ENCODE data around the gene PRKACA. TPM values are rescaled to one million over a fixed set of nuclear protein-coding genes. Genes with fewer than 3 reads are reported as not detected.
A peak's percentile ranks its signal among the peaks of the same experiment; 100 is the strongest.

PRKACA gene
- 76.7 TPM for polyA plus RNA-seq (2013, experiment 1 of 4)
- polyA plus RNA-seq (2013, experiment 2 of 4), result 73.7 TPM
- polyA plus RNA-seq (2013, experiment 3 of 4), result 55.8 TPM
- polyA plus RNA-seq (2013, experiment 4 of 4), result 62.3 TPM

DNA sequence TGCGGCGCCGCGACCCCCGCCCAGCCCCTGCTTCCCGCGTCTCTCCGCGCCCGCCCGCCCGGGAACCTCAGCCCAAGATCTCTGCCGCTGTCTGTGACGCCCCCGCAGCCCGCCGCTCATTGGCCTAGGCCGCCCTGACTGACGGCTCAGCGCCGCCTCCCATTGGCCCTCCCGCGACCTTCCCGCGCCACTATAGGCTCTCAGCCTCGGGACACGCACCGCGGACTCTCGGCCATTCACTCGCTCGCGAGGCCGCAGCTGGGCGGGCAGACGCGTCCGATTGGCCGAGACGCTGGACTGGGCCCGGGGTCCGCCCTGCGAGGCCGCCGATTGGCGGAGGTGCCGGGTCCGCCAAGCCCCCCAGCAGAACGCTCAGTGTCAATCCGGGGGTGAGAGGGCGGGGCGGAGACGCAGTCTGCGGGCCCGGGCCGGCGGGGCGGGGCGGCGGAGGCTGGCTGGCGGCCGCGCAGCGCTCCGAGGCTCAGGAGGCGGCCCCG is at the start of gene PRKACA:
TSS of gene PRKACA (minus strand) at position 95 of the 497 bp plus-strand sequence. CDS start 215 bp downstream, outside the sequence.
- 0% methylated on average over 67 of the region's 67 CpGs for WGBS, 2 experiments

DNA sequence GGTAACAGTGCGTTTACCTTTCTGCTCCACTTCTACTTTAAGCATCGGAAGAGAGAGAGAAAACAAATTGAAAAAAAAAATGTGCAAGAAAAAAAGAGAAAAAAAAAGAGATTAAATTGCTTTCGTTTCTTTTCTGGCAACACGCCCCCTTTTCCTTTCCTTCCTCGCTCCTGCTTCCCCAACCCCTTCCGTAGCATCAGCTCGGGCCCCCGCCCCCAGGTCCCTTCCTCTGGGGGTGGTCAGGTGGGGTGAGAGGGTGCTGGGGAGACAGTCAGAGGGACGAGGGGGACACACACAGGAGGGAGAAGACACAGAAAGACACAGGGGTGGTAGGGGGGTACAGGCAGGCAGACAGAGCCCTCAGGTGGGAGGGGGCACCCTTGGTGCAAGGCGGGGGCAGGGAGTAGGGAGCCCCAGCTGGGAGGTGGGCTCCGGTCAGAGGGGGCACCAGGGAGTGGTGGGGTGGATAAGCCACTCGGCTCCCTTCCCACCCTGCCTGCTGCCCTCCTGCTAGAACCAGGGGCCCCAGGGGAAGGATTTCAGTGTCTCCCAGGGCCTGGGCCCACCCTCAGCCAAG is 49.5 kb upstream of the PRKACA start:
- Histone ChIP-seq H3K4me1 (ENCODE audit: control insufficient read depth, insufficient read depth, low read length) (peaks cover 36% of the 10 kb centered on the region), H3K27me3 (ENCODE audit: control insufficient read depth, insufficient read depth, low read length, poor library complexity, severe bottlenecking) (no peaks in the 10 kb centered on the region), H3K27ac (ENCODE audit: insufficient read depth, low read depth, low read length, poor library complexity, severe bottlenecking) (no peak overlapping the region), H3K36me3 (ENCODE audit: control insufficient read depth, insufficient read depth, low read length) (peaks cover 31% of the 10 kb centered on the region), H3K4me3 (ENCODE audit: insufficient read depth, low read depth, low read length) (no peak overlapping the region), H3K9me3 (ENCODE audit: control insufficient read depth, low read length) (no peaks in the 10 kb centered on the region)
- WGBS, 2 experiments, result 82 to 91% methylated on average over 10 to 11 of the region's 12 CpGs

More for the DNA sequence above, at the start of gene PRKACA:
- H3K27ac ChIP-seq (ENCODE audit: insufficient read depth, low read depth, low read length, poor library complexity, severe bottlenecking), result peak within 1 kb of the TSS; percentile 96
- peaks cover 10% of the 10 kb centered on the region for H3K36me3 ChIP-seq (ENCODE audit: control insufficient read depth, insufficient read depth, low read length)
- H3K4me3 ChIP-seq (ENCODE audit: insufficient read depth, low read depth, low read length), result peak within 1 kb of the TSS; percentile 81
- H3K4me1 ChIP-seq (ENCODE audit: control insufficient read depth, insufficient read depth, low read length), result peaks cover 36% of the 10 kb centered on the region
- H3K27me3 ChIP-seq (ENCODE audit: control insufficient read depth, insufficient read depth, low read length, poor library complexity, severe bottlenecking), result no peaks in the 10 kb centered on the region
- no peaks in the 10 kb centered on the region for H3K9me3 ChIP-seq (ENCODE audit: control insufficient read depth, low read length)

DNA sequence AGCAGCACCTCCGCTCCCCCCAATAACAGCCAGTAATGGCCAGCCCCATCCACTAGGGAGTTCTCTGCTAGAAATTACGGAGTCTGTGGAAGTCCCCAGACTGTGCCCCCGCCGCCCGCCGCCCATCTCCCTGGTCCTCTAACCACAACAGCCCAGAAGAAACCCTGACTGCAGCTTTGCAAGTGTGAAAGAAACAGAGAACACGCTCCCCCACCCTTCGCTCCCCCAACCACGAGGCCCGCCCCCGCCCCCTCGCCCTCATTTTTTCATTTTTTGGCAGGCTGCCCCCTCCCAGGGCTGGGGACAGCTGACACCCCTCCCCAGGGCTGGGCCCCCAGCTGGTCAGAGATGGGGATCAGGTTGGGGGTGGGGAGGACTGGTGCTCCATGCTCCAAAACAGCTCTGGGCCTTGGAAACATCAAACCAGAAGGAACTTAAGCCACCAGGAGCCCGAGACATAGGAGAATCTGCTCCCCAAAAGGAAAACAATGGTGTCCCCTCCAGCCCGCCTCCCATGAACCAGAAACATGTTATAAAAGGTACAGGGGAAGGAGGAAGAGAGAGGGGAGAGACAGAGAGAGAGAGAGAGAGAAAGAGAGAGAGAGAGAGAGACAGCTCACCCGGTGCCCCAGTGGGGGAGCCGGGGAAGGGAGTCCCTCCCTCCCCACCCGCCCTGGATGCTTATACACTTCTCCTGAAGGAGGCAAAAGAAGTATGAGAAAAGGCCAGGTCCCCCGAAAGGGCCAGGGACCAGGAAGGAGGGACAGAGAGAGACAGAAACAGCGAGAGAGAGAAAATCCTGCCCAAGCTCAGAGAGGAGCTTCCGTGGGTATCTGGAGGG is 48.6 kb upstream of the PRKACA start:
- no peak overlapping the region for H3K27ac ChIP-seq (ENCODE audit: insufficient read depth, low read depth, low read length, poor library complexity, severe bottlenecking)
- H3K9me3 ChIP-seq (ENCODE audit: control insufficient read depth, low read length), result no peaks in the 10 kb centered on the region
- H3K4me1 ChIP-seq (ENCODE audit: control insufficient read depth, insufficient read depth, low read length), result peaks cover 36% of the 10 kb centered on the region
- no peaks in the 10 kb centered on the region for H3K27me3 ChIP-seq (ENCODE audit: control insufficient read depth, insufficient read depth, low read length, poor library complexity, severe bottlenecking)
- peaks cover 23% of the 10 kb centered on the region for H3K36me3 ChIP-seq (ENCODE audit: control insufficient read depth, insufficient read depth, low read length)
- H3K4me3 ChIP-seq (ENCODE audit: insufficient read depth, low read depth, low read length), result no peak overlapping the region
- WGBS, 2 experiments, result 87 to 90% methylated on average over 17 to 20 of the region's 20 CpGs

DNA sequence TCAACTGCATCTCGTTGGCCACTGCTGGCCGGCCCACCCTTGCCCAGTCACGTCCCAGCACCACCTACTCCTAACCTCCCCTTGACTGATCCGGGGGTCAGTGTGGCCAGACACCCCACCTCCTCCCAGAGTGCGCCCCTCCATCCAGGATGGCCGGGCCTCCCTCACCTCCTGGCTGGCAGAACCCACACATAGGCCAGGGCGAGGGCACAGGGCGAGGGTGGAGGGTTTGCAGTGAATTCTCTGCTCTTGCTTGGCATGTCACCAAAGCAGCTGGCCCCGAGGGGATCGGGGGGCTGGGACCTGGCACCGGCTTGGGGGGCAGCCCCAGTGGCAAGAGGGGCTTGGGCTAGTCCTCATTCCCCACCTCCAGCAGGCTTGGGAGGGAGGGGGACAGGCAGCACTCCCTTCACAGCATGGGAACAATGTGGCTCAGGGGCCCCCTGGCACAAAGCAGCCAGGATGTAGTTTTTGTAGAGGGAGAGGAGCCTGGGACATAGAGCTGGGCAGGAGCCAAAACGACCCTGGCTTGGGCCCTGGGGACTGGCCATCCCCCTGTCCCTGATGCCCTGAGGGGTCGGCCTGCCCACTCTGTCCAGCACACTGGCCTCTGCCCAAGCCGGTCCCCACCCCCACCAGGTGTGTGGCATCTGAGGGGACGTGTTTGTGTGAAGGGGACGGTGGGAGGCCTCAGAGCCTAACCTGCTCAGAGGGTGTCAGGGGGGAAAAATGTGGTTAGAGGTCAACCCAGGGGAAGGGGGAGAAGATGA is 47.3 kb upstream of the PRKACA start:
- H3K27me3 ChIP-seq (ENCODE audit: control insufficient read depth, insufficient read depth, low read length, poor library complexity, severe bottlenecking), result no peaks in the 10 kb centered on the region
- no peak overlapping the region for H3K27ac ChIP-seq (ENCODE audit: insufficient read depth, low read depth, low read length, poor library complexity, severe bottlenecking)
- H3K9me3 ChIP-seq (ENCODE audit: control insufficient read depth, low read length), result no peaks in the 10 kb centered on the region
- WGBS, 2 experiments, result 84 to 85% methylated on average over 16 of the region's 16 CpGs
- H3K36me3 ChIP-seq (ENCODE audit: control insufficient read depth, insufficient read depth, low read length), result peaks cover 11% of the 10 kb centered on the region
- no peak overlapping the region for H3K4me3 ChIP-seq (ENCODE audit: insufficient read depth, low read depth, low read length)
- H3K4me1 ChIP-seq (ENCODE audit: control insufficient read depth, insufficient read depth, low read length), result peaks cover 36% of the 10 kb centered on the region

DNA sequence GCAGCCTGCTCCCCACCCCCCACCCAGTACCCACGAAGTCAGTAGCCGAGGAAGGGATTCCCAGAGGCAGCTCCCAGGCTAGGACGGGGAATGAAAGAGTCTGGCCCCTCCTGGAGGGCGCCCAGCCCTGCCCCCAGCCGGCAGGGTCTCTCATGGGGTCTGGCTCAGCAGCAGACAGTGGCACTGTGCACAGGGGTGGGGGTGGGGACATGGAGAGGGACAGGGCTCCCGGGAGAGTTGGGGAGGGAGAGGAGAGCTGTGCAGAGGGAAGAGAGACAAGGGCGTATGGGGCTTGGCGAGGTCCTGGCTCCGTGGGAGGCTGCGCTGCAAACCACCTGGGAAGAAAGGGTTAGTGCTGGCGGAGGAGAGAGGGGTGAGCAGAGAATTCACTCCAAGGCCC is 46.5 kb upstream of the PRKACA start:
- 61 to 62% methylated on average over 11 of the region's 11 CpGs for WGBS, 2 experiments
- H3K36me3 ChIP-seq (ENCODE audit: control insufficient read depth, insufficient read depth, low read length), result peaks cover 7% of the 10 kb centered on the region
- H3K4me1 ChIP-seq (ENCODE audit: control insufficient read depth, insufficient read depth, low read length), result peaks cover 36% of the 10 kb centered on the region
- H3K27me3 ChIP-seq (ENCODE audit: control insufficient read depth, insufficient read depth, low read length, poor library complexity, severe bottlenecking), result no peaks in the 10 kb centered on the region
- H3K9me3 ChIP-seq (ENCODE audit: control insufficient read depth, low read length), result no peaks in the 10 kb centered on the region
- H3K27ac ChIP-seq (ENCODE audit: insufficient read depth, low read depth, low read length, poor library complexity, severe bottlenecking), result no peak overlapping the region
- no peak overlapping the region for H3K4me3 ChIP-seq (ENCODE audit: insufficient read depth, low read depth, low read length)

DNA sequence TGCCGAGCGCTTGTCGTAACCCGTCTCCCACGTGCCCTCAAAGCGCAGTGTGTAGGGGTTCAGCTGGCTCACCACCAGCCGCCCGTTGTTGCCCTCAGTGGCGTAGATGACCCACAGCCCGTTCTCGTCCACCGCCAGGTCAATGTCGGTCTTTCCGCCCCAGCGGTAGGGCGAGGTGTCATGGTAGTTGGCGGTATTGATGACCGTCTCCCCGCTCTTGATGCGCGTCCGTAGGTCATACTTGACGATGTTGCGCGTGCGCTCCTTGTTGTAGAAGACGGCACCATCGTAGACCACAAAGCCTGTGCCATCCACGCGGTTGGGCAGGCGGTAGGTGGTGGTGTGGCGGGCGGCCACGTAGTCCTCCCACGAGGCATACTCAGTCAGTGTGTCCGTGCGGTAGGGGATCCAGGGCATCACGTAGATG is 45.3 kb upstream of the PRKACA start:
- WGBS, 2 experiments, result 96 to 98% methylated on average over 38 of the region's 38 CpGs
- H3K36me3 ChIP-seq (ENCODE audit: control insufficient read depth, insufficient read depth, low read length), result peaks cover 1% of the 10 kb centered on the region
- no peaks in the 10 kb centered on the region for H3K9me3 ChIP-seq (ENCODE audit: control insufficient read depth, low read length)
- peaks cover 36% of the 10 kb centered on the region for H3K4me1 ChIP-seq (ENCODE audit: control insufficient read depth, insufficient read depth, low read length)
- H3K27me3 ChIP-seq (ENCODE audit: control insufficient read depth, insufficient read depth, low read length, poor library complexity, severe bottlenecking), result no peaks in the 10 kb centered on the region
- no peak overlapping the region for H3K27ac ChIP-seq (ENCODE audit: insufficient read depth, low read depth, low read length, poor library complexity, severe bottlenecking)
- no peak overlapping the region for H3K4me3 ChIP-seq (ENCODE audit: insufficient read depth, low read depth, low read length)

DNA sequence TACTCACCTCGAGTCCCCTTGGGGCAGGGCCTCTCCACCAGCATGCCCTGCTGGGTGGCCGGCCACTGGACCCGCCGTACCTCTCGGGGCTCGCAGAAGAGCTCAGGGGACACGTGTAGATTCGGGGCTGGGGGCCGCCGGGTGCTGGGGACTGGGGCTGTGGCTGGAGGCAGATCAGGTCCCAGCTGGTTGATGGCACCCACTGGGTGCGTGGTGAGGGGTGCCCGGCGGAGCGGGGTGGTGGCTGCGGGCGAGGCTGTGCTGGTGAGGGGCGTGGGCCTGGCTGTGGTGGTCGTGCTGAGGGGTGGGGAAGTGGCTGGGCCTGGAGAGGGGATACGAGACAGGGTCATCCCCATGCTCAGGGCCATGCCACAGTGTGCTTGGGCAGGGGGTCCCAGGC is 43.7 kb upstream of the PRKACA start:
- H3K27me3 ChIP-seq (ENCODE audit: control insufficient read depth, insufficient read depth, low read length, poor library complexity, severe bottlenecking), result no peaks in the 10 kb centered on the region
- 96% methylated on average over 19 of the region's 19 CpGs for WGBS, 2 experiments
- H3K27ac ChIP-seq (ENCODE audit: insufficient read depth, low read depth, low read length, poor library complexity, severe bottlenecking), result no peak overlapping the region
- H3K4me3 ChIP-seq (ENCODE audit: insufficient read depth, low read depth, low read length), result no peak overlapping the region
- H3K36me3 ChIP-seq (ENCODE audit: control insufficient read depth, insufficient read depth, low read length), result peaks cover 15% of the 10 kb centered on the region
- H3K9me3 ChIP-seq (ENCODE audit: control insufficient read depth, low read length), result no peaks in the 10 kb centered on the region
- H3K4me1 ChIP-seq (ENCODE audit: control insufficient read depth, insufficient read depth, low read length), result peaks cover 24% of the 10 kb centered on the region

DNA sequence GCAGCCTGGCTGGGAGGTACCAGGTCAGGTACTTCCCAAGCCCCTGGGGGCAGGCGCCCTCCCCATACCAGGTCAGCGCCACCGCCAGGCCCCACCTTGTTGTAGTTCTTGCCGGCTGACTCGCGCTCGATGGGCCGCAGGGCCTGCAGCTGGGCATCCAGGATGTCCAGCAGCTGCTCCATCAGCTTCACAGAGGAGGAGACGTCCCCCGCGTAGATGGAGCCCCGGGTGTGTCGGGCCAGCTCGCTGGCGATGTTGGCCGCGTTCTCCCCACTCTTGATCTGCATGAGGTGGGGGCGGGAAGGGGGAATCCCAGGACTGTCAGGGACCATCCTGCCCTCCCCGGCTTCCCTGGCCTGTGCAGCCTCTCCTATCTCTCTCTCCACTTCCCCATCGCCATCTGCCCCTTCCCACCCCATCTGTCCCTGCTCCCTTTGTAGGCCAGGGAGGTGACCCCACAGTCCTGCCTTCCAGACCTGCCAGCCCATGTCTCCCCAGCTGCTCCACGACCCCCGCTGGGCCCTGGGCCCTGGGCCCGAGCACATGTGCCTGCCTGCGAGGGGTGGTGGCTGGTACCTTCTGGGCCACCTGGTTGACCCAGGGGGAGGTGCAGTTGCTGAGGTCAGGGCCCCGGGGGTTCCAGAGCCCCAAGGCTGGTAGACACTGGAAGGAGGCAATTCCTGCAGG is 42.6 kb upstream of the PRKACA start:
- no peaks in the 10 kb centered on the region for H3K9me3 ChIP-seq (ENCODE audit: control insufficient read depth, low read length)
- peaks cover 14% of the 10 kb centered on the region for H3K4me1 ChIP-seq (ENCODE audit: control insufficient read depth, insufficient read depth, low read length)
- no peaks in the 10 kb centered on the region for H3K27me3 ChIP-seq (ENCODE audit: control insufficient read depth, insufficient read depth, low read length, poor library complexity, severe bottlenecking)
- peaks cover 19% of the 10 kb centered on the region for H3K36me3 ChIP-seq (ENCODE audit: control insufficient read depth, insufficient read depth, low read length)
- WGBS, 2 experiments, result 95% methylated on average over 25 of the region's 25 CpGs
- H3K27ac ChIP-seq (ENCODE audit: insufficient read depth, low read depth, low read length, poor library complexity, severe bottlenecking), result no peak overlapping the region
- H3K4me3 ChIP-seq (ENCODE audit: insufficient read depth, low read depth, low read length), result no peak overlapping the region

DNA sequence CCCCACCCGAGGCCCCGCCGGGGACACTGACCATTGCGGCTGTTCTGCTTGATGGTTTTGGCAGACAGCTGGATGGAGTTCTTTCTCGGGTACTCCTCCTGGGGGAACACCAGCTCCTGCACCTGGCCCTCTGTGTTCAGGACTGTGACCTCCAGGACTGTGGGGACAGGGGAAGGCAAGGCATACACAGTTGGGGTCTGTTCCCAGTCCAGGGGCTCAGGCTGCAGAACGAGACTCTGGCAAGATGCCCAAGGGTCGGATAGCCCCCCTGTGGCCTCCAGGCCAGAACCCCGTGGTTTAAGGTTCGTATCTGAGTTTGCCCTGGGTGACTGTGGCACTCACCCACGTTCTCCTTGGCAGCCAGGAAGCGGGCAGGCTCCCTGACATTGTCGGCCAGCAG is 41.5 kb upstream of the PRKACA start:
- H3K4me3 ChIP-seq (ENCODE audit: insufficient read depth, low read depth, low read length), result no peak overlapping the region
- peaks cover 3% of the 10 kb centered on the region for H3K4me1 ChIP-seq (ENCODE audit: control insufficient read depth, insufficient read depth, low read length)
- WGBS, 2 experiments, result 95% methylated on average over 12 of the region's 12 CpGs
- no peaks in the 10 kb centered on the region for H3K9me3 ChIP-seq (ENCODE audit: control insufficient read depth, low read length)
- peaks cover 21% of the 10 kb centered on the region for H3K36me3 ChIP-seq (ENCODE audit: control insufficient read depth, insufficient read depth, low read length)
- H3K27me3 ChIP-seq (ENCODE audit: control insufficient read depth, insufficient read depth, low read length, poor library complexity, severe bottlenecking), result no peaks in the 10 kb centered on the region
- no peak overlapping the region for H3K27ac ChIP-seq (ENCODE audit: insufficient read depth, low read depth, low read length, poor library complexity, severe bottlenecking)

All from ectodermal cell (in vitro differentiated cells).